RWPE2 (cell line): ENCODE results near the gene RIPK4.

Source experiments
- ATAC-seq: fragments of 200-7000 bp; cut with Tn5 transposase; 3 replicates; pipeline ENCODE4 v1.9.1; 2021; ENCODE audit warnings: low read depth
- DNase-seq: peaks from one replicate; pipeline ENCODE4 v3.0.0-alpha.2; 2020; ENCODE audit warnings: low spot score
- H3K27ac ChIP-seq: fragments of 450-650 bp; 2 replicates; pipeline ENCODE4 v1.5.1; 2017; ENCODE audit warnings: mild to moderate bottlenecking; ENCODE audit not compliant: poor library complexity, severe bottlenecking
- H3K27me3 ChIP-seq: fragments of 250-450 bp; sonication (Bioruptor Pico); 2 replicates; pipeline ENCODE4 v1.5.1; 2021; ENCODE audit warnings: mild to moderate bottlenecking, moderate library complexity; ENCODE audit not compliant: insufficient read depth, poor library complexity, severe bottlenecking
- H3K36me3 ChIP-seq: fragments of 250-450 bp; sonication (Bioruptor Pico); 2 replicates; pipeline ENCODE4 v1.5.1; 2020; ENCODE audit warnings: low read depth, mild to moderate bottlenecking, moderate library complexity
- H3K4me1 ChIP-seq: fragments of 250-450 bp; sonication (Bioruptor Pico); 2 replicates; pipeline ENCODE4 v1.5.1; 2021; ENCODE audit warnings: mild to moderate bottlenecking, moderate library complexity; ENCODE audit not compliant: insufficient read depth, poor library complexity, severe bottlenecking
- H3K4me3 ChIP-seq: fragments of 250-450 bp; sonication (Bioruptor Pico); 2 replicates; pipeline ENCODE4 v1.5.1; 2021; ENCODE audit warnings: mild to moderate bottlenecking, moderate library complexity; ENCODE audit not compliant: severe bottlenecking
- H3K9me3 ChIP-seq: fragments of 250-450 bp; sonication (Bioruptor Pico); 2 replicates; pipeline ENCODE4 v1.5.1; 2021; ENCODE audit warnings: mild to moderate bottlenecking, moderate library complexity; ENCODE audit not compliant: severe bottlenecking
- CTCF ChIP-seq: fragments of 450-650 bp; IDR thresholded peaks from one replicate; pipeline ENCODE4 v1.5.1; 2017; ENCODE audit warnings: mild to moderate bottlenecking, moderate library complexity; ENCODE audit not compliant: poor library complexity, severe bottlenecking

The RIPK4 gene

DNA sequence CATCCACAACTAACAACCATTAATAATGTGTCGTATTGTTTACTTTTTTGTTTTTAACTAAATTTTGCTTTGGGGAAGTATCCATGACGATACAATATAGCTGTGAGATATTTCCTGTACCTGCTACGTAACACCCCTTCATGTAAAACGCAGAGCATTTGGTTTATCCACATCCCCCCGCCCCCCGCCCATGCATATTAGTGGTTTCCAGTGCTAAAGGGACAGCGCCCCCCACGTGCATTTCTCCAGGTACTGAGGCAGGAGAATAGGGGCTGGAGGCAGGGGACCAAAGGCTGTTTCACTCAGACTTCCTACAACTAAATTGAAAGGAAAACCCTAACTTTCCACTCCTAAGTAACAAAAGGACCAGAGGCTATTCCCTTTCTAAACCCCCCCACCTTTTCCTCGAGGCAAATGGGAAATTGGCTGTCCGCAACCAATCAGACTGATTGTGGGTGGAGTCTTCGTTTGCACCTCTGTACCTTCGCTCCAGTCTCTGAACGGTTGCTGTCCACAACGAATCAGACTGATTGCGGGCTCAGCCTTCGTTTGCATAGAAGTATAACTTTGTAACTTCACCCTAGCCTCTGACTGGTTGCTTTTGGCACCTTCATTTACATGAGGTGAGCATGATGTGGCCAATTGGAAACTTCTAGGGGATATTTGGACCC is 12.2 kb upstream of the RIPK4 start:
- peaks cover 29% of the 10 kb centered on the region for H3K4me1 ChIP-seq
- H3K36me3 ChIP-seq, result no peaks in the 10 kb centered on the region
- ATAC-seq (no peak), DNase-seq (no peak)
- H3K4me3 ChIP-seq, result no peak overlapping the region
- H3K9me3 ChIP-seq, result no peaks in the 10 kb centered on the region
- no peaks in the 10 kb centered on the region for H3K27me3 ChIP-seq
- H3K27ac ChIP-seq, result no peak overlapping the region
- TF ChIP-seq CTCF, result no peak

- peaks cover 20% of the 10 kb centered on the region for H3K4me1 ChIP-seq
- no peaks in the 10 kb centered on the region for H3K27me3 ChIP-seq
- H3K4me3 ChIP-seq, result no peak overlapping the region
- DNase-seq (peak; percentile 84), ATAC-seq (peak; percentile 88)
- H3K36me3 ChIP-seq, result no peaks in the 10 kb centered on the region
- H3K27ac ChIP-seq, result peak overlapping the region; percentile 34
- H3K9me3 ChIP-seq, result no peaks in the 10 kb centered on the region
- TF ChIP-seq CTCF, result peak; percentile 94
Measured at GRCh38 chr21:41777951-41778815, 11.3 kb upstream of the RIPK4 start.

DNA sequence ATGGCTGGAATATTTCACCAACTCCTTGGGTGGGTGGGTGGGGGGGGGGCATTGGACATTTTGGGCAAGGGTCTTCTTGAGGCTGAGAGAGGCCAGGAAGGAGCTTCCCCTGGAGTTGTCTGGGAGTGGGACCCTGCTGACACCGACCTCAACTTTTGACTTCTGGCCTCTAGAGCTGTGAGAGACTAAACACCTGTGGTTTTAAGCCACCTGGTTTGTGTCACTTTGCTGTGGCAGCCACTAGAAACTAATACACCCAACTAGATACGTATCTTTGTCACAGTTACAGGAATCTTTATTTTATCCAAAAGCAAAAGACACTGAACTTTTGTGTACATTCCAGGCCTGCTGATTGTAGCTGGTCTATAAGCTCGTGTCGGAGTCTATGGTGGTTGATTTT is 9.9 kb upstream of the RIPK4 start:
- Histone ChIP-seq H3K4me3 (no peak overlapping the region), H3K27me3 (no peaks in the 10 kb centered on the region), H3K9me3 (no peaks in the 10 kb centered on the region), H3K4me1 (peaks cover 11% of the 10 kb centered on the region), H3K27ac (no peak overlapping the region), H3K36me3 (no peaks in the 10 kb centered on the region)
- DNase-seq (no peak), ATAC-seq (no peak)
- TF ChIP-seq CTCF, result no peak

GRCh38 chr21:41775149-41775472 is 8.3 kb upstream of the RIPK4 start:
- DNase-seq, result no peak
- Histone ChIP-seq H3K27ac (no peak overlapping the region), H3K4me3 (no peak overlapping the region), H3K27me3 (no peaks in the 10 kb centered on the region), H3K4me1 (peaks cover 11% of the 10 kb centered on the region), H3K9me3 (no peaks in the 10 kb centered on the region), H3K36me3 (no peaks in the 10 kb centered on the region)
- TF ChIP-seq CTCF, result no peak
- no peak for ATAC-seq
